ENCODE results near the gene PRMT7. TPM values are rescaled to one million over a fixed set of nuclear protein-coding genes. Genes with fewer than 3 reads are reported as not detected.

Gene PRMT7
- total RNA-seq, 3 donors from 2014 or later = 60.3 to 66.8 (median 63.0) TPM

GRCh38 chr16:68289202-68289601 lies 21.6 kb upstream of the PRMT7 start:
- DNase-seq = no peak
- Mint-ChIP-seq H3K9me3 (no peaks in the 10 kb centered on the region), H3K4me1 (ENCODE audit: low read depth) (peaks cover 93% of the 10 kb centered on the region), H3K36me3 (ENCODE audit: insufficient read depth) (peaks cover 59% of the 10 kb centered on the region), H3K4me3 (peak overlapping the region; percentile 25), H3K27me3 (ENCODE audit: low read depth) (no peaks in the 10 kb centered on the region)
- ATAC-seq = no peak

- no peaks in the 10 kb centered on the region for H3K9me3 Mint-ChIP-seq
- peaks cover 64% of the 10 kb centered on the region for H3K36me3 Mint-ChIP-seq (ENCODE audit: insufficient read depth)
- H3K27me3 Mint-ChIP-seq (ENCODE audit: low read depth) = no peaks in the 10 kb centered on the region
- ATAC-seq = peak; percentile 79 to 80
- peaks cover 89% of the 10 kb centered on the region for H3K4me1 Mint-ChIP-seq (ENCODE audit: low read depth)
- peak; percentile 40 for DNase-seq
- peak overlapping the region; percentile 25 for H3K4me3 Mint-ChIP-seq
Observed at GRCh38 chr16:68289621-68290329, 21.0 kb upstream of the PRMT7 start.

- DNase-seq = no peak
- Mint-ChIP-seq H3K27me3 (ENCODE audit: low read depth) (no peaks in the 10 kb centered on the region), H3K36me3 (ENCODE audit: insufficient read depth) (peaks cover 66% of the 10 kb centered on the region), H3K4me1 (ENCODE audit: low read depth) (peaks cover 83% of the 10 kb centered on the region), H3K9me3 (no peaks in the 10 kb centered on the region), H3K4me3 (no peak overlapping the region)
- ATAC-seq = no peak
Observed at GRCh38 chr16:68290450-68290849, 20.4 kb upstream of the PRMT7 start.

- no peaks in the 10 kb centered on the region for H3K9me3 Mint-ChIP-seq
- peaks cover 75% of the 10 kb centered on the region for H3K4me1 Mint-ChIP-seq (ENCODE audit: low read depth)
- no peak overlapping the region for H3K4me3 Mint-ChIP-seq
- H3K27me3 Mint-ChIP-seq (ENCODE audit: low read depth) = no peaks in the 10 kb centered on the region
- H3K36me3 Mint-ChIP-seq (ENCODE audit: insufficient read depth) = peaks cover 68% of the 10 kb centered on the region
- ATAC-seq (no peak), DNase-seq (no peak)
Observed at GRCh38 chr16:68291227-68291626, 19.6 kb upstream of the PRMT7 start.

GRCh38 chr16:68292425-68292824 lies 18.4 kb upstream of the PRMT7 start:
- no peak overlapping the region for H3K4me3 Mint-ChIP-seq
- H3K36me3 Mint-ChIP-seq (ENCODE audit: insufficient read depth) = peaks cover 68% of the 10 kb centered on the region
- ATAC-seq (no peak), DNase-seq (no peak)
- H3K27me3 Mint-ChIP-seq (ENCODE audit: low read depth) = no peaks in the 10 kb centered on the region
- peaks cover 63% of the 10 kb centered on the region for H3K4me1 Mint-ChIP-seq (ENCODE audit: low read depth)
- H3K9me3 Mint-ChIP-seq = no peaks in the 10 kb centered on the region

GRCh38 chr16:68296291-68296690 lies 14.5 kb upstream of the PRMT7 start:
- Mint-ChIP-seq H3K36me3 (ENCODE audit: insufficient read depth) (peaks cover 62% of the 10 kb centered on the region), H3K4me1 (ENCODE audit: low read depth) (peaks cover 27% of the 10 kb centered on the region), H3K9me3 (no peaks in the 10 kb centered on the region), H3K27me3 (ENCODE audit: low read depth) (no peaks in the 10 kb centered on the region), H3K4me3 (no peak overlapping the region)
- DNase-seq (no peak), ATAC-seq (no peak)

GRCh38 chr16:68296693-68297092 lies 14.1 kb upstream of the PRMT7 start:
- Mint-ChIP-seq H3K4me3 (no peak overlapping the region), H3K4me1 (ENCODE audit: low read depth) (peaks cover 23% of the 10 kb centered on the region), H3K36me3 (ENCODE audit: insufficient read depth) (peaks cover 62% of the 10 kb centered on the region)

GRCh38 chr16:68297908-68298307 lies 12.9 kb upstream of the PRMT7 start:
- ATAC-seq (no peak), DNase-seq (no peak)
- H3K4me3 Mint-ChIP-seq = no peak overlapping the region
- peaks cover 13% of the 10 kb centered on the region for H3K4me1 Mint-ChIP-seq (ENCODE audit: low read depth)
- peaks cover 60% of the 10 kb centered on the region for H3K36me3 Mint-ChIP-seq (ENCODE audit: insufficient read depth)
- H3K27me3 Mint-ChIP-seq (ENCODE audit: low read depth) = no peaks in the 10 kb centered on the region
- H3K9me3 Mint-ChIP-seq = no peaks in the 10 kb centered on the region

More at GRCh38 chr16:68296693-68297092, 14.1 kb upstream of the PRMT7 start:
- Mint-ChIP-seq H3K9me3 (no peaks in the 10 kb centered on the region), H3K27me3 (ENCODE audit: low read depth) (no peaks in the 10 kb centered on the region)
- no peak for DNase-seq
- ATAC-seq = no peak

- Mint-ChIP-seq H3K4me1 (ENCODE audit: low read depth) (peaks cover 11% of the 10 kb centered on the region), H3K4me3 (no peak overlapping the region), H3K36me3 (ENCODE audit: insufficient read depth) (peaks cover 59% of the 10 kb centered on the region), H3K9me3 (no peaks in the 10 kb centered on the region), H3K27me3 (ENCODE audit: low read depth) (no peaks in the 10 kb centered on the region)
- DNase-seq = no peak
- ATAC-seq = no peak
Observed at GRCh38 chr16:68298312-68298711, 12.5 kb upstream of the PRMT7 start.

- H3K9me3 Mint-ChIP-seq = no peaks in the 10 kb centered on the region
- DNase-seq = no peak
- peaks cover 60% of the 10 kb centered on the region for H3K36me3 Mint-ChIP-seq (ENCODE audit: insufficient read depth)
- H3K4me3 Mint-ChIP-seq = no peak overlapping the region
- peaks cover 6% of the 10 kb centered on the region for H3K4me1 Mint-ChIP-seq (ENCODE audit: low read depth)
- no peak for ATAC-seq
- no peaks in the 10 kb centered on the region for H3K27me3 Mint-ChIP-seq (ENCODE audit: low read depth)
Observed at GRCh38 chr16:68298907-68299561, 11.8 kb upstream of the PRMT7 start.

GRCh38 chr16:68299571-68300453 lies 11.0 kb upstream of the PRMT7 start:
- Mint-ChIP-seq H3K4me3 (no peak overlapping the region), H3K36me3 (ENCODE audit: insufficient read depth) (peaks cover 54% of the 10 kb centered on the region), H3K4me1 (ENCODE audit: low read depth) (peaks cover 2% of the 10 kb centered on the region), H3K9me3 (no peaks in the 10 kb centered on the region), H3K27me3 (ENCODE audit: low read depth) (no peaks in the 10 kb centered on the region)
- ATAC-seq (no peak), DNase-seq (no peak)

GRCh38 chr16:68300734-68301459 lies 9.9 kb upstream of the PRMT7 start:
- no peaks in the 10 kb centered on the region for H3K27me3 Mint-ChIP-seq (ENCODE audit: low read depth)
- peaks cover 49% of the 10 kb centered on the region for H3K36me3 Mint-ChIP-seq (ENCODE audit: insufficient read depth)
- ATAC-seq = no peak
- H3K4me3 Mint-ChIP-seq = no peak overlapping the region
- no peak for DNase-seq
- H3K9me3 Mint-ChIP-seq = no peaks in the 10 kb centered on the region
- peaks cover 4% of the 10 kb centered on the region for H3K4me1 Mint-ChIP-seq (ENCODE audit: low read depth)

- ATAC-seq (no peak), DNase-seq (no peak)
- Mint-ChIP-seq H3K4me3 (no peak overlapping the region), H3K9me3 (no peaks in the 10 kb centered on the region), H3K27me3 (ENCODE audit: low read depth) (no peaks in the 10 kb centered on the region), H3K36me3 (ENCODE audit: insufficient read depth) (peaks cover 21% of the 10 kb centered on the region), H3K4me1 (ENCODE audit: low read depth) (peaks cover 27% of the 10 kb centered on the region)
Observed at GRCh38 chr16:68306633-68307032, 4.2 kb upstream of the PRMT7 start.

GRCh38 chr16:68309799-68310198 lies 1.0 kb upstream of the PRMT7 start:
- peak overlapping the region; percentile 92 for H3K4me3 Mint-ChIP-seq
- DNase-seq (no peak), ATAC-seq (no peak)
- peaks cover 47% of the 10 kb centered on the region for H3K4me1 Mint-ChIP-seq (ENCODE audit: low read depth)
- no peaks in the 10 kb centered on the region for H3K27me3 Mint-ChIP-seq (ENCODE audit: low read depth)
- no peaks in the 10 kb centered on the region for H3K9me3 Mint-ChIP-seq
- peaks cover 17% of the 10 kb centered on the region for H3K36me3 Mint-ChIP-seq (ENCODE audit: insufficient read depth)

Measured in activated T-cell treated with anti-CD3 and anti-CD28 coated beads, Interleukin-2, amount 50 U/mL, for 4 hours (primary cell).